Dendritic cell treated with granulocyte-macrophage colony-stimulating factor and Interleukin-4, amounts not matched to agents 40 ng/mL and 50 ng/mL, for 4 days (primary cell): ENCODE data around the gene ANKRD44.

Source experiments
- H3K27ac Mint-ChIP-seq: one replicate; pipeline ENCODE4 v1.8.0; 2022; ENCODE audit warnings: mild to moderate bottlenecking, mixed read lengths
- H3K27me3 Mint-ChIP-seq: one replicate; pipeline ENCODE4 v1.8.0; 2022; ENCODE audit warnings: mild to moderate bottlenecking, mixed read lengths
- H3K36me3 Mint-ChIP-seq: one replicate; pipeline ENCODE4 v1.8.0; 2022; ENCODE audit warnings: low read depth, mixed read lengths
- H3K4me1 Mint-ChIP-seq: one replicate; pipeline ENCODE4 v1.8.0; 2022; ENCODE audit warnings: low read depth, mixed read lengths
- H3K4me3 Mint-ChIP-seq: one replicate; pipeline ENCODE4 v1.8.0; 2022; ENCODE audit warnings: mild to moderate bottlenecking, moderate library complexity, mixed read lengths
- H3K9me3 Mint-ChIP-seq: one replicate; pipeline ENCODE4 v1.8.0; 2022; ENCODE audit warnings: mixed read lengths
- intact Hi-C: fragments of 100-400 bp; cut with micrococcal nuclease; formaldehyde crosslinking; loops from one replicate; pipeline ENCODE4 v1.15.0; 2022

The ANKRD44 gene

GRCh38 chr2:197205585-197206215 is 104.9 kb downstream of the ANKRD44 start:
- H3K27ac Mint-ChIP-seq, result peak overlapping the region; percentile 85
- H3K36me3 Mint-ChIP-seq, result peaks cover 44% of the 10 kb centered on the region
- intact Hi-C loops, result no loop called here
- no peaks in the 10 kb centered on the region for H3K9me3 Mint-ChIP-seq
- H3K4me1 Mint-ChIP-seq, result peaks cover 71% of the 10 kb centered on the region
- no peaks in the 10 kb centered on the region for H3K27me3 Mint-ChIP-seq
- peak overlapping the region; percentile 39 for H3K4me3 Mint-ChIP-seq

GRCh38 chr2:197204519-197205250 is 105.9 kb downstream of the ANKRD44 start:
- Mint-ChIP-seq H3K9me3 (no peaks in the 10 kb centered on the region), H3K4me1 (peaks cover 69% of the 10 kb centered on the region), H3K27me3 (no peaks in the 10 kb centered on the region), H3K27ac (peak overlapping the region; percentile 85), H3K36me3 (peaks cover 40% of the 10 kb centered on the region), H3K4me3 (no peak overlapping the region)
- intact Hi-C loops, result no loop called here

GRCh38 chr2:197201874-197202273 is 108.7 kb downstream of the ANKRD44 start:
- intact Hi-C loops, result no loop called here
- Mint-ChIP-seq H3K9me3 (no peaks in the 10 kb centered on the region), H3K4me3 (no peak overlapping the region), H3K4me1 (peaks cover 69% of the 10 kb centered on the region), H3K27ac (peak overlapping the region; percentile 81), H3K27me3 (no peaks in the 10 kb centered on the region), H3K36me3 (peaks cover 52% of the 10 kb centered on the region)

GRCh38 chr2:197200762-197201058 is 109.9 kb downstream of the ANKRD44 start:
- Mint-ChIP-seq H3K36me3 (peaks cover 58% of the 10 kb centered on the region), H3K9me3 (no peaks in the 10 kb centered on the region), H3K4me1 (peaks cover 68% of the 10 kb centered on the region), H3K4me3 (peak overlapping the region; percentile 10), H3K27ac (peak overlapping the region; percentile 81), H3K27me3 (no peaks in the 10 kb centered on the region)
- intact Hi-C loops, result no loop called here

- Mint-ChIP-seq H3K4me1 (peaks cover 68% of the 10 kb centered on the region), H3K4me3 (peak overlapping the region; percentile 10), H3K9me3 (no peaks in the 10 kb centered on the region), H3K27ac (peak overlapping the region; percentile 81), H3K36me3 (peaks cover 58% of the 10 kb centered on the region), H3K27me3 (no peaks in the 10 kb centered on the region)
- intact Hi-C loops, result no loop called here
These were observed 110.4 kb downstream of the ANKRD44 start for GRCh38 chr2:197200051-197200761.

GRCh38 chr2:197198890-197199289 is 111.7 kb downstream of the ANKRD44 start:
- Mint-ChIP-seq H3K36me3 (peaks cover 45% of the 10 kb centered on the region), H3K4me3 (peak overlapping the region; percentile 62), H3K9me3 (no peaks in the 10 kb centered on the region), H3K27ac (peak overlapping the region; percentile 65), H3K27me3 (no peaks in the 10 kb centered on the region), H3K4me1 (peaks cover 65% of the 10 kb centered on the region)
- intact Hi-C loops, result loop anchor here (5.0 kb wide), 1 partner anchor 43 kb away; no protein-coding TSS in a partner anchor

- H3K4me3 Mint-ChIP-seq, result no peak overlapping the region
- intact Hi-C loops, result loop anchor here (5.0 kb wide), 1 partner anchor 44 kb away; no protein-coding TSS in a partner anchor
- peak overlapping the region; percentile 65 for H3K27ac Mint-ChIP-seq
- H3K4me1 Mint-ChIP-seq, result peaks cover 65% of the 10 kb centered on the region
- H3K9me3 Mint-ChIP-seq, result no peaks in the 10 kb centered on the region
- no peaks in the 10 kb centered on the region for H3K27me3 Mint-ChIP-seq
- H3K36me3 Mint-ChIP-seq, result peaks cover 35% of the 10 kb centered on the region
These were observed 112.7 kb downstream of the ANKRD44 start for GRCh38 chr2:197197895-197198311.

- Mint-ChIP-seq H3K4me1 (peaks cover 63% of the 10 kb centered on the region), H3K4me3 (no peak overlapping the region), H3K27me3 (no peaks in the 10 kb centered on the region), H3K36me3 (peaks cover 24% of the 10 kb centered on the region), H3K27ac (no peak overlapping the region), H3K9me3 (no peaks in the 10 kb centered on the region)
- intact Hi-C loops, result loop anchor here (5.0 kb wide), 1 partner anchor 46 kb away; no protein-coding TSS in a partner anchor
These were observed 113.9 kb downstream of the ANKRD44 start for GRCh38 chr2:197196541-197197180.

- Mint-ChIP-seq H3K36me3 (peaks cover 21% of the 10 kb centered on the region), H3K27ac (peak overlapping the region; percentile 50), H3K4me3 (no peak overlapping the region), H3K27me3 (no peaks in the 10 kb centered on the region), H3K4me1 (peaks cover 59% of the 10 kb centered on the region), H3K9me3 (no peaks in the 10 kb centered on the region)
- intact Hi-C loops, result loop anchor here (5.0 kb wide), 1 partner anchor 47 kb away; no protein-coding TSS in a partner anchor
These were observed 115.1 kb downstream of the ANKRD44 start for GRCh38 chr2:197195518-197195917.

GRCh38 chr2:197191940-197192322 is 118.6 kb downstream of the ANKRD44 start:
- no peak overlapping the region for H3K4me3 Mint-ChIP-seq

GRCh38 chr2:197191177-197191939 is 119.2 kb downstream of the ANKRD44 start:
- H3K27me3 Mint-ChIP-seq, result no peaks in the 10 kb centered on the region
- peaks cover 43% of the 10 kb centered on the region for H3K4me1 Mint-ChIP-seq
- intact Hi-C loops, result loop anchor here (1.0 to 5.0 kb wide), 2 partner anchors 119 to 186 kb away; partner anchors contain the start of gene ANKRD44
- peaks cover 14% of the 10 kb centered on the region for H3K36me3 Mint-ChIP-seq
- no peak overlapping the region for H3K27ac Mint-ChIP-seq
- H3K9me3 Mint-ChIP-seq, result no peaks in the 10 kb centered on the region
- H3K4me3 Mint-ChIP-seq, result no peak overlapping the region

More at GRCh38 chr2:197191940-197192322, 118.6 kb downstream of the ANKRD44 start:
- Mint-ChIP-seq H3K36me3 (peaks cover 16% of the 10 kb centered on the region), H3K27me3 (no peaks in the 10 kb centered on the region), H3K9me3 (no peaks in the 10 kb centered on the region), H3K4me1 (peaks cover 48% of the 10 kb centered on the region), H3K27ac (no peak overlapping the region)
- intact Hi-C loops, result loop anchor here (1.0 to 5.0 kb wide), 2 partner anchors 118 to 185 kb away; partner anchors contain the start of gene ANKRD44

GRCh38 chr2:197190100-197190432 is 120.5 kb downstream of the ANKRD44 start:
- Mint-ChIP-seq H3K4me3 (no peak overlapping the region), H3K27me3 (no peaks in the 10 kb centered on the region), H3K27ac (no peak overlapping the region), H3K4me1 (peaks cover 33% of the 10 kb centered on the region), H3K9me3 (no peaks in the 10 kb centered on the region), H3K36me3 (peaks cover 21% of the 10 kb centered on the region)
- intact Hi-C loops, result loop anchor here (5.0 kb wide), 1 partner anchor 187 kb away; no protein-coding TSS in a partner anchor
